ENCODE data around the gene STARD13. TPM values are rescaled to one million over a fixed set of nuclear protein-coding genes. Genes with fewer than 3 reads are reported as not detected.

STARD13 gene
- total RNA-seq, 1 experiment from 2014 or later, result 4.1 TPM

DNA sequence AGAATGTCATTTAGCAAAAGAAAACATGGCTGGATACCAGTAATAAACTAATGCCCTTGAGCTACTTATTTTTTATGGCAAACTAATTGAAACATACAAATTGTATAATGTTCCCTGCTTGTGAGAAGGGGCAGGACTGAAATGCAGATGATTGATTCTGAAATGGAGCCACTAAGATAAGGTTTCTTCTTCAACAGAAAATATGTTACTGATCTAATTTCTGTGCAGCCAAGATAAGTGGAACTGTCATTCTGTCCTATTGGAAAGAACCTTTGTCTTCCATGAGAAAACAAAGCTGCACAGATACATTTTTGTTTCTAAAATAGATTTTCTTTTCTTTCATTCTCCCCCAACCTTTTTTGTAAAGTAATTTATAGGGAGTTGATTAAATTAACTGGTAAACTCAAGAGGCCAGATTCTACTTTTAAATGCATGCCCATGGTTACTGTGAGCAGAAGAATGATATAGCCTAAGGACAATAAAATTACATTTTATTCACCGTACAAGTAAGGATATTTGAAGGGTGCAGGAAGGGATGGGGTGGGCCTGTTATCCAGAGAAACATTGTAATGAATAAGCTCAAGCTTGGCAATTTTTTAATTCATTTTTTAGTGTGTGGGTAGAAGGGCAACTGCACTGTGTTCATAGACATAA lies 39.9 kb downstream of the STARD13 start:
- Histone ChIP-seq H3K4me3 (replicated peaks in 1 of 2; ENCODE audit: low read depth in 1 of 2, low read length in 2 of 2) (no peak overlapping the region), H3K4me2 (ENCODE audit: low read length) (no peak overlapping the region), H3K27ac (ENCODE audit: low read depth, low read length) (no peak overlapping the region), H3K27me3 (ENCODE audit: insufficient read depth, low read length) (no peaks in the 10 kb centered on the region), H3K4me1 (ENCODE audit: control insufficient read depth in 1 of 2, insufficient read depth in 2 of 2, low read length in 2 of 2) (peaks cover 1 to 20% of the 10 kb centered on the region in 2 experiments; a peak in 2 of 4 replicates), H3K9me2 (ENCODE audit: insufficient read depth) (no peaks in the 10 kb centered on the region), H3K9me3 (ENCODE audit: control insufficient read depth in 1 of 2, insufficient read depth in 1 of 2, low read depth in 1 of 2, low read length in 2 of 2) (no peaks in the 10 kb centered on the region), H3K9ac (ENCODE audit: low read length) (no peak overlapping the region), H3K36me3 (ENCODE audit: control insufficient read depth in 1 of 2, insufficient read depth in 2 of 2, low read length in 2 of 2) (no peaks in the 10 kb centered on the region), H2AFZ (ENCODE audit: low read depth, low read length, poor library complexity, severe bottlenecking) (no peak overlapping the region), H4K20me1 (ENCODE audit: insufficient read depth) (no peaks in the 10 kb centered on the region), H3K79me2 (ENCODE audit: insufficient read depth, low read length) (no peaks in the 10 kb centered on the region)
- RAD21 ChIA-PET (ENCODE audit: low non-redundant PET in 1 of 2, low total read pairs in 2 of 2, uncharacterized antibody in 2 of 2, unreplicated experiment in 2 of 2), result no interaction called here
- no peak for ATAC-seq
- POLR2A ChIA-PET, result no interaction called here
- TF ChIP-seq, protein P1, sequence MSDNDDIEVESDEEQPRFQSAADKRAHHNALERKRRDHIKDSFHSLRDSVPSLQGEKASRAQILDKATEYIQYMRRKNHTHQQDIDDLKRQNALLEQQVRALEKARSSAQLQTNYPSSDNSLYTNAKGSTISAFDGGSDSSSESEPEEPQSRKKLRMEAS (IDR thresholded peaks at IDR 0.05), result no peak
- no peak for TF ChIP-seq JUND (IDR thresholded peaks at IDR 0.05)
- TF ChIP-seq SP1 (IDR thresholded peaks at IDR 0.05; ENCODE audit: low read depth), result no peak
- no peak for TF ChIP-seq POLR2A (IDR thresholded peaks at IDR 0.05; ENCODE audit: borderline replicate concordance, extremely low read depth, insufficient read depth, insufficient read length)
- TF ChIP-seq, protein P2, sequence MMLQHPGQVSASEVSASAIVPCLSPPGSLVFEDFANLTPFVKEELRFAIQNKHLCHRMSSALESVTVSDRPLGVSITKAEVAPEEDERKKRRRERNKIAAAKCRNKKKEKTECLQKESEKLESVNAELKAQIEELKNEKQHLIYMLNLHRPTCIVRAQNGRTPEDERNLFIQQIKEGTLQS (IDR thresholded peaks at IDR 0.05), result no peak
- TF ChIP-seq FOSL1 (IDR thresholded peaks at IDR 0.05; ENCODE audit: low read depth), result no peak
- no peak for TF ChIP-seq RAD21 (IDR thresholded peaks at IDR 0.05; ENCODE audit: low read depth)
- no peak for TF ChIP-seq ZFX (IDR thresholded peaks at IDR 0.05)
- TF ChIP-seq, protein P3, sequence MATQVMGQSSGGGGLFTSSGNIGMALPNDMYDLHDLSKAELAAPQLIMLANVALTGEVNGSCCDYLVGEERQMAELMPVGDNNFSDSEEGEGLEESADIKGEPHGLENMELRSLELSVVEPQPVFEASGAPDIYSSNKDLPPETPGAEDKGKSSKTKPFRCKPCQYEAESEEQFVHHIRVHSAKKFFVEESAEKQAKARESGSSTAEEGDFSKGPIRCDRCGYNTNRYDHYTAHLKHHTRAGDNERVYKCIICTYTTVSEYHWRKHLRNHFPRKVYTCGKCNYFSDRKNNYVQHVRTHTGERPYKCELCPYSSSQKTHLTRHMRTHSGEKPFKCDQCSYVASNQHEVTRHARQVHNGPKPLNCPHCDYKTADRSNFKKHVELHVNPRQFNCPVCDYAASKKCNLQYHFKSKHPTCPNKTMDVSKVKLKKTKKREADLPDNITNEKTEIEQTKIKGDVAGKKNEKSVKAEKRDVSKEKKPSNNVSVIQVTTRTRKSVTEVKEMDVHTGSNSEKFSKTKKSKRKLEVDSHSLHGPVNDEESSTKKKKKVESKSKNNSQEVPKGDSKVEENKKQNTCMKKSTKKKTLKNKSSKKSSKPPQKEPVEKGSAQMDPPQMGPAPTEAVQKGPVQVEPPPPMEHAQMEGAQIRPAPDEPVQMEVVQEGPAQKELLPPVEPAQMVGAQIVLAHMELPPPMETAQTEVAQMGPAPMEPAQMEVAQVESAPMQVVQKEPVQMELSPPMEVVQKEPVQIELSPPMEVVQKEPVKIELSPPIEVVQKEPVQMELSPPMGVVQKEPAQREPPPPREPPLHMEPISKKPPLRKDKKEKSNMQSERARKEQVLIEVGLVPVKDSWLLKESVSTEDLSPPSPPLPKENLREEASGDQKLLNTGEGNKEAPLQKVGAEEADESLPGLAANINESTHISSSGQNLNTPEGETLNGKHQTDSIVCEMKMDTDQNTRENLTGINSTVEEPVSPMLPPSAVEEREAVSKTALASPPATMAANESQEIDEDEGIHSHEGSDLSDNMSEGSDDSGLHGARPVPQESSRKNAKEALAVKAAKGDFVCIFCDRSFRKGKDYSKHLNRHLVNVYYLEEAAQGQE (IDR thresholded peaks at IDR 0.05; ENCODE audit: low read depth), result no peak
- TF ChIP-seq POLR2AphosphoS5 (IDR thresholded peaks at IDR 0.05; ENCODE audit: low read depth, low read length), result no peak
- TF ChIP-seq, protein P4, sequence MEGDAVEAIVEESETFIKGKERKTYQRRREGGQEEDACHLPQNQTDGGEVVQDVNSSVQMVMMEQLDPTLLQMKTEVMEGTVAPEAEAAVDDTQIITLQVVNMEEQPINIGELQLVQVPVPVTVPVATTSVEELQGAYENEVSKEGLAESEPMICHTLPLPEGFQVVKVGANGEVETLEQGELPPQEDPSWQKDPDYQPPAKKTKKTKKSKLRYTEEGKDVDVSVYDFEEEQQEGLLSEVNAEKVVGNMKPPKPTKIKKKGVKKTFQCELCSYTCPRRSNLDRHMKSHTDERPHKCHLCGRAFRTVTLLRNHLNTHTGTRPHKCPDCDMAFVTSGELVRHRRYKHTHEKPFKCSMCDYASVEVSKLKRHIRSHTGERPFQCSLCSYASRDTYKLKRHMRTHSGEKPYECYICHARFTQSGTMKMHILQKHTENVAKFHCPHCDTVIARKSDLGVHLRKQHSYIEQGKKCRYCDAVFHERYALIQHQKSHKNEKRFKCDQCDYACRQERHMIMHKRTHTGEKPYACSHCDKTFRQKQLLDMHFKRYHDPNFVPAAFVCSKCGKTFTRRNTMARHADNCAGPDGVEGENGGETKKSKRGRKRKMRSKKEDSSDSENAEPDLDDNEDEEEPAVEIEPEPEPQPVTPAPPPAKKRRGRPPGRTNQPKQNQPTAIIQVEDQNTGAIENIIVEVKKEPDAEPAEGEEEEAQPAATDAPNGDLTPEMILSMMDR (IDR thresholded peaks at IDR 0.05 in 2 of 3, conservative IDR thresholded peaks at IDR 0.05 in 1 of 3; ENCODE audit: borderline replicate concordance in 1 of 3, insufficient read depth in 1 of 3, low read depth in 2 of 3, low read length in 2 of 3), result no peak
- TF ChIP-seq ZNF274 (IDR thresholded peaks at IDR 0.05; ENCODE audit: low read depth, low read length), result no peak
- TF ChIP-seq CBX3 (IDR thresholded peaks at IDR 0.05; ENCODE audit: low read depth), result no peak
- TF ChIP-seq, protein P5, sequence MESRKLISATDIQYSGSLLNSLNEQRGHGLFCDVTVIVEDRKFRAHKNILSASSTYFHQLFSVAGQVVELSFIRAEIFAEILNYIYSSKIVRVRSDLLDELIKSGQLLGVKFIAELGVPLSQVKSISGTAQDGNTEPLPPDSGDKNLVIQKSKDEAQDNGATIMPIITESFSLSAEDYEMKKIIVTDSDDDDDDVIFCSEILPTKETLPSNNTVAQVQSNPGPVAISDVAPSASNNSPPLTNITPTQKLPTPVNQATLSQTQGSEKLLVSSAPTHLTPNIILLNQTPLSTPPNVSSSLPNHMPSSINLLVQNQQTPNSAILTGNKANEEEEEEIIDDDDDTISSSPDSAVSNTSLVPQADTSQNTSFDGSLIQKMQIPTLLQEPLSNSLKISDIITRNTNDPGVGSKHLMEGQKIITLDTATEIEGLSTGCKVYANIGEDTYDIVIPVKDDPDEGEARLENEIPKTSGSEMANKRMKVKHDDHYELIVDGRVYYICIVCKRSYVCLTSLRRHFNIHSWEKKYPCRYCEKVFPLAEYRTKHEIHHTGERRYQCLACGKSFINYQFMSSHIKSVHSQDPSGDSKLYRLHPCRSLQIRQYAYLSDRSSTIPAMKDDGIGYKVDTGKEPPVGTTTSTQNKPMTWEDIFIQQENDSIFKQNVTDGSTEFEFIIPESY (IDR thresholded peaks at IDR 0.05; ENCODE audit: extremely low read depth, insufficient replicate concordance, low read length), result no peak
- no peak for TF ChIP-seq SRF (IDR thresholded peaks at IDR 0.05; ENCODE audit: low read depth)
- TF ChIP-seq CEBPB (IDR thresholded peaks at IDR 0.05; ENCODE audit: low read depth), result no peak
- no peak for TF ChIP-seq ELF1 (IDR thresholded peaks at IDR 0.05; ENCODE audit: borderline replicate concordance, low read depth)
- TF ChIP-seq SIN3A (IDR thresholded peaks at IDR 0.05; ENCODE audit: low read depth), result no peak
- no peak for TF ChIP-seq TCF7L2 (IDR thresholded peaks at IDR 0.05; ENCODE audit: borderline replicate concordance, extremely low read depth, insufficient read depth, insufficient read length)
- CTCF ChIA-PET, result no interaction called here
- intact Hi-C loops (cut with micrococcal nuclease), result no loop called here
- BruUV-seq (replicated peaks), result no TSS peak
- DNase-seq (ENCODE audit: low read depth, low spot score), result no peak
